DLD1 (cell line): ENCODE data around the gene ZNF653.
"Not testable (repeated sequence)": the region's sequence is repeated elsewhere in the genome, so short reads cannot be mapped to it uniquely, and the experiment has no call there.

ENCODE experiments used
- in situ Hi-C: cut with HindIII; loops from 2 replicates; pipeline ENCODE4 v1.10.0; 2017; ENCODE audit warnings: low sequenced_read_pairs

ZNF653 gene

DNA sequence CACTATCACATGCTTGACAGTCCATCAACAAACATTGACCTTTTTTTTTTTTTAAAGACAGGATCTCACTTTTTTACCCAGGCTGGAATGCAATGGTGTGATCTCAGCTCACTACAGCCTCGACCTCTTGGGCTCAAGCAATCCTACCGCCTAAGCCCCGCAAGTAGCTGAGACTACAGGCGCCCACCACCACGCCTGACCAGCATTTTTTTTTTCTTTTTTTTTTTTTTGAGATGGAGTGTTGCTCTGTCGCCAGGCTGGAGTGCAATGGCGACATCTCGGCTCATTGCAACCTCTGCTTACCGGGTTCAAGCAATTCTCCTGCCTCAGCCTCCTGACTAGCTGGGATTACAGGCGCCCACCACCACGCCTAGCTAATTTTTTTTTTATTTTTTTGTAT, 46.7 kb downstream of the ZNF653 start:
- in situ Hi-C loops: not testable (repeated sequence)

DNA sequence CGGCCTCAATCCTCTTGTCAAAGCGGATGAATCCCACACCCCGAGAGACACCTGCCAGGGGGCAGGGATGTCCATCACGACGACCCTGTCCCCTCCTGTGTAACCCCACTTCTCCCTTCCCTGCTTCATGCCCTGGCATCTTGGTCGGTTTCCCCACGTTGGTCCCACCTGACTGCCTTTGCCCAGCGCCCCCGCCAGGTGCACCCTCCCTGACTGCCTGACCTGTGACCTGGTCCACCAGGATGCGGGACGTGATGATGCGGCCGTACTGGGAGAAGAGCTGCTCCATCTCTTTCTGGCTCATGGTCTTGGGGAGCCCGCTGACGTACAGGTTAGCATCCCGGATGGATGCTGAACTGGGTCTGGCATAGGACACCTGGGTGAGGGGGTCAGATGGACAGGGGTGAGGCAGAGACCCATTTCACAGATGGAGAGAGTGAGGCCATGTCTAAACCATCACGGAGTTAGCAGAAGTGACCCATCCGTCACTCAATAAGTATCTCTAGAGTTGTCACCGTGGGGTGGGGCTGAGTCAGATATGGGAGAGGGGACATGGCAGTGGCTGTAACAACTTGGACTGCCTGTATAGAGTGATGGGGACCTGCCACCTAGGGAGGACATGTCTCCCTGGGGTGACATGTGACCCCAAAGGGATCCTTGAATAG, 47.3 kb downstream of the ZNF653 start:
- in situ Hi-C loops: no loop called here

DNA sequence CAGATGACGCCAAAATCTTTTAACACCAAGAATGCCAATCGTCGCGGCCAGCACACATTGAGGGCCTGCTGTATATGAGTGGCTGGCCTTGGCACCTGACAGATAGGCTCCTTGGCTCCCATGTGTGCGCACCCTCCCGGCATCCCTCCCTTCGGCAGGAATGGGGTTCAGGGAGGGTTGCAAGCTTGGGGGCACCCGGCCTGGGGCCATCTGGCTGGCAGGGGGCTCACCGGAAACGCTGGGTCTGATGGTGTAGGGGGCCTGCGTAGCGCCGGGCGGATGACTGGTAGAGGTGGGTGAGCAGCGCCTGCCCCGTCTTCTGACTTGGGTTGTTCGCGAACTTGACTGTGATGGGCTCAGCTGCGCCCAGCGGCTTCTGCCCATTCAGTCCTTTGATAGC, 47.8 kb downstream of the ZNF653 start:
- in situ Hi-C loops: no loop called here

DNA sequence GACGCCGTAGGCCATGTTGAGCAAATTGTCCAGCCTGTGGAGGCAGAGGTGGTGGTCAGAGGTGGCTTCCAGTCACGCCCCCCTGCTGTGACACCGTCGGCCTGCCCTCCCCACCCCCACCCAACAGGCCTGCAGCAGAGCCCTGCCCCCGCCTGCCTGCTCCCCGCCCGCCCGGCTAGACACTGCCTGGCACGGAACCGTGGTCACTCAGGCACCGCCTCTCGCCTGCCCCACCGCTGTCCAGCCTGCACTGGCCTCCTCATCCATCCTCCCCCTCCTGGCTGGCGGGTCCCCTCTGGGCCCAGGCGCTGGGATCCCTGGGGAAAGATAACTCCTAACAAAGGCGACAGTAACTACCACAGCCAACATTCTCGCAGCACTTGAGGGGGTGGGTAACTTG, 48.5 kb downstream of the ZNF653 start:
- in situ Hi-C loops: no loop called here

- in situ Hi-C loops: no loop called here
These were observed 49.0 kb downstream of the ZNF653 start for GRCh38 chr19:11456659-11457058.

DNA sequence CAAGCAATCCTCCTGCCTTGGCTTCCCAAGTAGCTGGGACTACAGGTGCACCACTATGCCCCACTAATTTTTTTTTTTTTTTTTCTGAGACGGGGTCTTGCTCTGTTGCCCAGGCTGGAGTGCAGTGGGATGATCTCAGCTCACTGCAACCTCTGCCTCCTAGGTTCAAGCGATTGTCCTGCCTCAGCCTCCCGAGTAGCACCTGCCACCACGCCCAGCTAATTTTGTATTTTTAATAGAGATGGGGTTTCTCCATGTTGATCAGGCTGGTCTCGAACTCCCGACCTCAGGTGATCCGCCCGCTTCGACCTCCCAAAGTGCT, 50.4 kb downstream of the ZNF653 start:
- in situ Hi-C loops: not testable (repeated sequence)

GRCh38 chr19:11453468-11454341, 51.9 kb downstream of the ZNF653 start:
- in situ Hi-C loops: no loop called here

DNA sequence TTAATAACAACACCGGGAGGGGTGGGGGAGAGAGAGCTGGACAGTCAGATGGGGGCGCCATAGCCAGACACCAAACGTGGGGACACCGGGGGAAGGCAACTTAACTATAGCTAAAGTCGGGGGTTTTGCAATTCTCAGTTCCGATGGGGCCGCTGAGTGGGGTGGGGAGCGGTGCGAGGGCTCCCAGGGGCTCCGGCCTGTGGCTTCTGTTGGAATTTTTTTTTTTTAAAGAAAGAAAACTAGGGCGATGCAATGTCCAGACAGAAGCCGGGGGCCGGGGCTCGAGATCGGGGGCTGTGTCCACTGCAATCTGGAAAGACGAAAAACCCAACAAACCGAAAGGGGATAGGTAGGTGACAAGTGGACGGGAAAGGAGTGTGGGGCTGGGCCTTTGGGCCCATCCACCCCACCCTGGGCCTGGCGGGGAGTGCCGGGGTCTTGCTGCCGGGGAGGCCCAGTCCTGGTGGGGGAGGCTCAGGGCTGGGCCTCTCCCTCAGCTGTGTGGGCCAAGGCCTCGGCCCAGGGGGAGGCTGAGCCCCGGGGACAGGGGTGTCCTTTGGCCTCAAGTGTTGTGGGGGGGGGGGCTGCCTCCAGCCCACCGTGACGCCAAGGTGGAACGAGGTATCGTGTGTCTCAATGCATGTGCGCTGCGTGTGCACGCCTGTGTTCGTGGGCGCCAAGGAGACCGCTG, 52.9 kb downstream of the ZNF653 start:
- in situ Hi-C loops: no loop called here

- in situ Hi-C loops: no loop called here
These were observed 53.6 kb downstream of the ZNF653 start for GRCh38 chr19:11451871-11452619.

DNA sequence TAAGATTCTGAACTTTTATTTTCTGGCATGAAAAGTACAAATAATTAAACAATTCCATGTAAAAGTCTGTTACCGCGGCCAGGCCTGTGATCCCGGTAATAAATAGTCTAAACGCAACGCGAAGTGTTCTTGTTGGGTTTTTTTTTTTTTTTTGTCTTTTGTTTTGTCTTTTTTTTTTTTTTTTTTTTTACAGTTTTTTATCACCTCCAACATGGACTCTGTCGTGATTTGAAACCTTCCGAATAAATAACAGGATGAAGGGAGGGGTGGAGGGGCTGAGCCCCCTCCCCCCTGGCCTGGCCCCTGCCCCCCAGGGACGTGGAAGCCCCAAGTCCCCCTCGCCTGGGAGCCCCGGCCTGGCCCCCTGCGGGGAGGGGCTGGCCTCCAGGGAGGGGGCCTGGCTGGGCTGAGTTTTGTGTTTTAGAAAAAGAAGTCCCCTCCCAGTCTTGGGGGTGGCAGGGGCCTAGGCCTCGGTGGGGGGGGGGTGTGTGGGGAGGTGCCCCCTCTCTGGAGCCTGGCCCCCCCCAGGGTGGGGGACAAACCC, 54.2 kb downstream of the ZNF653 start:
- in situ Hi-C loops: no loop called here

- in situ Hi-C loops: no loop called here
These were observed 54.9 kb downstream of the ZNF653 start for GRCh38 chr19:11450570-11451326.

DNA sequence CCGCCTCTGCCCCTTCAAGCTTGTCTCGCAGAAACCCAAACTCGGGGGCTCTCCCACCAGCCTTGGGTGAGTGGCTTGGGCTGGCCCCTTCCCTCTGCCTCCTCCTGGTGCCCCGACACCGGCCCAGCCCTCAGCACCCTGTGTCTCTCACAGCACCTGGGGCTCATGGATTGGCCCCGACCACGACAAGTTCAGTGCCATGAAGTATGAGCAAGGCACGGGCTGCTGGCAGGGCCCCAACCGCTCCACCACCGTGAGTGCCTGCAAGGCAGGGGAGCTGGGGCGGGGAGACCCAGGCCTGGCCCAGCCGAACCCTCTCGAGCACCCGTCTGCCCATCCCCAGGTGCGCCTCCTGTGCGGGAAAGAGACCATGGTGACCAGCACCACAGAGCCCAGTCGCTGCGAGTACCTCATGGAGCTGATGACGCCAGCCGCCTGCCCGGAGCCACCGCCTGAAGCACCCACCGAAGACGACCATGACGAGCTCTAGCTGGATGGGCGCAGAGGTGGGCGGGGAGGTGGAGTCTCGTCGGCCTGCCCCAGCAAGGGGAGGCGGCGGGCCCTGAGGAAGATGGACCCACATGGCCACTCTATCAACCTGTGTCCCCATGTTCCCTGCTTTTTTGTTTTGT, 56.6 kb downstream of the ZNF653 start:
- in situ Hi-C loops: no loop called here

DNA sequence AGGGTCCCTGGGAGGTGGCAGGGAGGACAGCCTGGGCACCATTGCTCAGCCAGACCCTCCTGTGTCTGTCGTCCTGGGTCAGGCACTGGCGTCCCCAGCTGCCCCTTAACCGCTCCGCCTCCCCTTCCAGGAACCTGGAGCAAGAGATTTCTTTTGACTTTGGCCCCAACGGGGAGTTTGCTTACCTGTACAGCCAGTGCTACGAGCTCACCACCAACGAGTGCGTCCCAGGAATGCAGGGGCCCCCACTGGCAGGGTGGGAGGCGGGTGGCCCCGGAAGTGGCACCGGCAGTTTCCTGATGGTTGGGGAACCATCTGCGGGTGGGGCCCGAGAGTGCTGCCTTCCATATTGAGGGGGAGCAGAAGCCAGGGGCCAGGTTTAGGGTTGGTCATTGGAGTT, 57.2 kb downstream of the ZNF653 start:
- in situ Hi-C loops: no loop called here

GRCh38 chr19:11447347-11448262, 58.0 kb downstream of the ZNF653 start:
- in situ Hi-C loops: no loop called here

- in situ Hi-C loops: no loop called here
These were observed 58.9 kb downstream of the ZNF653 start for GRCh38 chr19:11446652-11447301.

GRCh38 chr19:11446271-11446651, 59.4 kb downstream of the ZNF653 start:
- in situ Hi-C loops: no loop called here

DNA sequence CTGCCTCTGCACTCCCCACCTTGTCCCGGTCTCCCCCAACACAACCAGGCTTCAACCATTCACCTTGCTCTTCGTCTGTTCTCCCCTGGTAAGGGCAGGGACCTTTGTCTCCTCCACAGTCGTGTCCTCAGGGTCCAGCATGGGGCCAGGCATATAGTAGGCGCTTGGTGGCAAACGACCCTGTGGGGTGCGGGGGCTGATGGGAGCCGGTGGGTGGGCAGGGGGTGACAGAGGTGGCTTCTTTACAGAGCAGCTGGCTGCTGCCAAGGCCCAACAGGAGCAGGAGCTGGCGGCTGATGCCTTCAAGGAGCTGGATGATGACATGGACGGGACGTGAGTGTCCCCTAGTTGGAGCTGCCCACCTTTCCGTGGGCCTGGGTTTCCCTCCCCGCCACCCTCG, 60.5 kb downstream of the ZNF653 start:
- in situ Hi-C loops: no loop called here

GRCh38 chr19:11444059-11444458, 61.6 kb downstream of the ZNF653 start:
- in situ Hi-C loops: no loop called here
